PC-9 (cell line): ENCODE data around the gene TCF4. TPM values are rescaled to one million over a fixed set of nuclear protein-coding genes. Genes with fewer than 3 reads are reported as not detected.

Experiments used
- BruUV-seq: library from RNA; stranded (reverse); fragments of 400-500 nt; replicated peaks from 2 replicates; lab custom pipeline; 2021; lab: Mats Ljungman, UMichigan
- CTCF ChIA-PET: fragments of 300-600 bp; sonication (Branson Sonifier 250); formaldehyde crosslinking; loops from one replicate; lab custom pipeline; 2022; ENCODE audit warnings: antibody characterized with exemption; lab: Charles Lee
- POLR2A ChIA-PET: fragments of 300-600 bp; sonication (Branson Sonifier 250); formaldehyde crosslinking; loops from one replicate; lab custom pipeline; 2022; ENCODE audit warnings: antibody characterized with exemption; ENCODE audit not compliant: unreplicated experiment; lab: Charles Lee
- DNase-seq, 2 experiments: peaks; one replicate each; pipeline versions ENCODE4 v3.0.0 to v3.0.0-alpha.2; 2015 to 2022; ENCODE audit warnings: mixed read lengths in 1 of 2
- H2AFZ ChIP-seq: fragments of 200-600 bp; sonication (generic); 2 replicates; pipeline ENCODE4 v1.8.1; 2017; ENCODE audit warnings: antibody characterized with exemption
- H3F3A ChIP-seq: fragments of 200-600 bp; sonication (generic); 2 replicates; pipeline ENCODE4 v1.8.1; 2017; ENCODE audit warnings: antibody characterized with exemption, mild to moderate bottlenecking, low read depth; ENCODE audit not compliant: insufficient read depth
- H3K27ac ChIP-seq: fragments of 200-600 bp; sonication (generic); 2 replicates; pipeline ENCODE4 v1.6.1; 2016; ENCODE audit warnings: mixed run types
- H3K27me3 ChIP-seq: fragments of 200-600 bp; sonication (generic); 2 replicates; pipeline ENCODE4 v1.6.1; 2016; ENCODE audit warnings: low read depth, mixed run types; ENCODE audit not compliant: insufficient read depth
- H3K36me3 ChIP-seq: fragments of 200-600 bp; sonication (generic); 2 replicates; pipeline ENCODE4 v1.6.1; 2016; ENCODE audit warnings: low read depth, mixed run types
- H3K4me1 ChIP-seq: fragments of 200-600 bp; sonication (generic); replicated peaks from 2 replicates; pipeline ENCODE4 v1.6.1; 2016; ENCODE audit warnings: mixed run types; ENCODE audit not compliant: insufficient read depth
- H3K4me2 ChIP-seq: fragments of 200-600 bp; sonication (generic); 2 replicates; pipeline ENCODE4 v1.6.1; 2017; ENCODE audit warnings: mixed run types
- H3K4me3 ChIP-seq: fragments of 200-600 bp; sonication (generic); 2 replicates; pipeline ENCODE4 v1.6.1; 2016; ENCODE audit warnings: mixed run types
- H3K79me2 ChIP-seq: fragments of 200-600 bp; sonication (generic); 2 replicates; pipeline ENCODE4 v1.6.1; 2017; ENCODE audit warnings: low read depth, mixed run types
- H3K9me2 ChIP-seq: fragments of 200-600 bp; sonication (generic); 2 replicates; pipeline ENCODE4 v1.8.1; 2017; ENCODE audit warnings: mild to moderate bottlenecking; ENCODE audit not compliant: insufficient read depth
- H3K9me3 ChIP-seq: fragments of 200-600 bp; sonication (generic); 2 replicates; pipeline ENCODE4 v1.8.1; 2016; ENCODE audit warnings: low read depth; ENCODE audit not compliant: insufficient read depth
- H4K20me1 ChIP-seq: fragments of 200-600 bp; sonication (generic); 2 replicates; pipeline ENCODE4 v1.8.1; 2017; ENCODE audit not compliant: insufficient read depth
- EZH2 ChIP-seq: fragments of 200-600 bp; sonication (generic); IDR thresholded peaks from 2 replicates; pipeline ENCODE4 v1.8.0; 2017; ENCODE audit warnings: antibody characterized with exemption, low read depth
- intact Hi-C: fragments of 100-400 bp; cut with micrococcal nuclease; formaldehyde crosslinking; loops from one replicate; pipeline ENCODE4 v1.10.0; 2022; ENCODE audit not compliant: unreplicated experiment
- total RNA-seq: library from RNA; stranded (reverse); gene quantifications from 2 replicates; pipeline ENCODE4 v1.2.3, GENCODE V29; 2021
- TF ChIP-seq, protein P1 (sequence below): fragments of 200-600 bp; sonication (generic); conservative IDR thresholded peaks from 2 replicates; pipeline ENCODE4 v1.6.1; 2017; ENCODE audit warnings: mixed run types, antibody characterized with exemption, mild to moderate bottlenecking, moderate library complexity

Gene TCF4
- total RNA-seq, 1 experiment from 2014 or later, result 0.74 TPM

DNA sequence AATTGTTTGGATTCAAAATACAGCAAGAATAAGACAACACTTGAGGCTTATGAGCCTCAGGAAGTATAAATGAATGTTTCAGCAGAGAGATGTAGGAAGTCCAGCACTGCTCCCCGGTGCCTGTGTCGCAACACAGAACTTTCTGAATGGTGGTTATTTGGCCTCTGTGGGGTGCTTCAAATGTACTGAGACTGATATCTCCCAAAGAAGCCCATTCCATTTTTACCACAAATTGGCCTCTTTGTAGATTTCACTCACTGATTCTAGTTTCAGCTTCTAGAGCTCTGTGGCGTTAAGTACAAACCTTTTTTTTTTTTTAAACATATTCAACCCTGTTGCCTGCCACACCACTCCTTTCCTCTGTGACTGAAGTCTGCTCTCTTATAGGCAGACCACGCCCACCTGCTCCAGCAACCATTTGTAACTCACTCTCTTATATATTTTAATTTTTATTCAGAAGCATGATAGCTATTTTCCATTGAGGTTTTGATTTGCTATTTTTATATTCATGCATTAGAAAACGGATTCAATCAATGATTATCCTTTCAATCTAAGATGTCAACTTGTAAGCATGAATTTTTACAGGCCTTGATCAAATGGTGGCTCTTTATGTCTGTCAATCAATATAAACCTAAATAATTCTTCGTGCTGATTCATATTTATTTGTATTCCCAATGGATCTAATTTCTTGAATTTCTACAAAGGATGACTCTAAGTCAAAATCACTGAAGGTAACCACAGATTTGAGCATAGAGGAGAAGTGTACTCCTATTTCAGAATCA is 351.7 kb downstream of the TCF4 start:
- Histone ChIP-seq H3K27me3 (no peaks in the 10 kb centered on the region), H4K20me1 (no peaks in the 10 kb centered on the region), H3F3A (no peaks in the 10 kb centered on the region), H3K4me2 (no peak overlapping the region), H3K79me2 (no peaks in the 10 kb centered on the region), H3K4me3 (no peak overlapping the region), H3K4me1 (no peaks in the 10 kb centered on the region), H3K9me2 (no peaks in the 10 kb centered on the region), H3K9me3 (no peaks in the 10 kb centered on the region), H3K36me3 (no peaks in the 10 kb centered on the region), H2AFZ (no peak overlapping the region), H3K27ac (no peak overlapping the region)
- DNase-seq, result no peak
- TF ChIP-seq, protein P1, sequence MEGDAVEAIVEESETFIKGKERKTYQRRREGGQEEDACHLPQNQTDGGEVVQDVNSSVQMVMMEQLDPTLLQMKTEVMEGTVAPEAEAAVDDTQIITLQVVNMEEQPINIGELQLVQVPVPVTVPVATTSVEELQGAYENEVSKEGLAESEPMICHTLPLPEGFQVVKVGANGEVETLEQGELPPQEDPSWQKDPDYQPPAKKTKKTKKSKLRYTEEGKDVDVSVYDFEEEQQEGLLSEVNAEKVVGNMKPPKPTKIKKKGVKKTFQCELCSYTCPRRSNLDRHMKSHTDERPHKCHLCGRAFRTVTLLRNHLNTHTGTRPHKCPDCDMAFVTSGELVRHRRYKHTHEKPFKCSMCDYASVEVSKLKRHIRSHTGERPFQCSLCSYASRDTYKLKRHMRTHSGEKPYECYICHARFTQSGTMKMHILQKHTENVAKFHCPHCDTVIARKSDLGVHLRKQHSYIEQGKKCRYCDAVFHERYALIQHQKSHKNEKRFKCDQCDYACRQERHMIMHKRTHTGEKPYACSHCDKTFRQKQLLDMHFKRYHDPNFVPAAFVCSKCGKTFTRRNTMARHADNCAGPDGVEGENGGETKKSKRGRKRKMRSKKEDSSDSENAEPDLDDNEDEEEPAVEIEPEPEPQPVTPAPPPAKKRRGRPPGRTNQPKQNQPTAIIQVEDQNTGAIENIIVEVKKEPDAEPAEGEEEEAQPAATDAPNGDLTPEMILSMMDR, result no peak
- no peak for TF ChIP-seq EZH2
- ChIA-PET POLR2A (no interaction called here), CTCF (interaction anchor here (0.7 kb wide), 1 partner anchor 954 kb away, joined by 3 read pairs; no protein-coding TSS in a partner anchor)
- no TSS peak for BruUV-seq
- intact Hi-C loops, result no loop called here

DNA sequence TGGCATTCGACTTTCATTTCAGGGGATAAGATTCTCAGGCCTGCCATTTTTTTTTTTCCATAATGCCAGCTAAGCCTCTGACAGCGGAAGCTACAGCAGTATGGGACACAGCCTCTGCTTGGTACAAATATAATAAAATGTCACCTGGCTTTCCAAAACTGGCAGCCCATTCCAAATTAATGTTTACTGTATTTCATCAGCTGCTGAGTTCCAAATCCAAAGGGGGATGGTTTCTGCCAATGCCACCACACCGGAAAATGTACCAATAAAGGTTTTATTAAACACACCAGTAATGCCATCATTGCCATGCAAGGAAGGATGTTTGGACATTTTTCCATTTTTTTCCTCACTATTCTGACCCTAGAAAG is 352.9 kb downstream of the TCF4 start:
- CTCF ChIA-PET, result interaction anchor here (0.9 to 1.2 kb wide), 2 partner anchors 16 to 40 kb away, joined by 3 to 4 read pairs; no protein-coding TSS in a partner anchor
- Histone ChIP-seq H3K4me3 (no peak overlapping the region), H3K27ac (no peak overlapping the region), H3F3A (no peaks in the 10 kb centered on the region), H3K4me2 (no peak overlapping the region), H3K9me2 (no peaks in the 10 kb centered on the region), H4K20me1 (no peaks in the 10 kb centered on the region), H3K79me2 (no peaks in the 10 kb centered on the region), H3K36me3 (no peaks in the 10 kb centered on the region), H3K4me1 (no peaks in the 10 kb centered on the region), H2AFZ (no peak overlapping the region), H3K27me3 (no peaks in the 10 kb centered on the region), H3K9me3 (no peaks in the 10 kb centered on the region)
- intact Hi-C loops, result no loop called here
- POLR2A ChIA-PET, result no interaction called here
- DNase-seq, result no peak
- TF ChIP-seq, protein P1, result no peak
- no peak for TF ChIP-seq EZH2
- no TSS peak for BruUV-seq

DNA sequence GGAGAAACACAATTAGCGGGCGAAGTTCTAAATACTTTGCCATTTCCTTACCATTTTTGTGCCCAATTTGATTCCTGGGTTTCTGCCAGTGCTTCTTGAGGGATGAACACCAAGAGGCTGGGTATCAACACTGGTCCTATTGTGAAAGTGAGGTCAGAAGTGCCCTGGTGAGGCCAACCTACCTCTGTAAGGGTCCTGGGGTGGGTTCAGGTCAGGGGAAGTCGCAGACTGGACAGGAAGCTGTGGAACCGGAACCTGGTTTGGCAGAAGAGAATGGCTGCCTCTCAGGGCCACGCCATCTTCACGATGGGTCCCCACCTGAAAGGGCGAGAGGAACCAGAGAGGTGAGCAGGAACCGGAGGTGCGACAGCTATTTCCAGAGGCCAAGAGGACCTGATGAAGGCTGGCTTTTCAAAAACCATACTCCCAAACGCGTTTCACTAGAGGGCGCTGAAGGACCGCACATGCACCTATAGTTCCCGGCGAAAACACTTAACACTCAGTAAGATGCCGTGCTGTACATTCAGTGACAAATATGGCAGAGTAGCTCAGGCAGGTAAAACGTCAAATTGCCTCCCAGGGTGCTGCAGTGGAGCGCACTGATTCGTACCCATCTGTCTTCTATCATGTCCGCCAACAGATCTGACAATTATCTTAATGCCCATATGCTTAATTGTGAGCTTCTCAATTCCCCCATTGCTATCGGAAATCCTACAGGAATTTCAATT is 353.5 kb downstream of the TCF4 start:
- Histone ChIP-seq H3K79me2 (no peaks in the 10 kb centered on the region), H3K4me3 (no peak overlapping the region), H3F3A (no peaks in the 10 kb centered on the region), H3K4me1 (no peaks in the 10 kb centered on the region), H3K4me2 (no peak overlapping the region), H3K27ac (no peak overlapping the region), H2AFZ (no peak overlapping the region), H3K9me3 (no peaks in the 10 kb centered on the region), H3K9me2 (no peaks in the 10 kb centered on the region), H3K36me3 (no peaks in the 10 kb centered on the region), H3K27me3 (no peaks in the 10 kb centered on the region), H4K20me1 (no peaks in the 10 kb centered on the region)
- intact Hi-C loops, result loop anchor here (5.0 kb wide), 2 partner anchors 137 to 183 kb away; no protein-coding TSS in a partner anchor
- ChIA-PET CTCF (interaction anchor here (0.6 to 1.2 kb wide), 4 partner anchors 16 to 129 kb away, joined by 3 to 4 read pairs (median 3); no protein-coding TSS in a partner anchor), POLR2A (no interaction called here)
- DNase-seq, result peak; percentile 57 to 67
- BruUV-seq, result no TSS peak
- no peak for TF ChIP-seq EZH2
- TF ChIP-seq, protein P1, result peak; percentile 84
